ENCODE measurements around the gene TMPRSS3. TPM values are rescaled to one million over a fixed set of nuclear protein-coding genes. Genes with fewer than 3 reads are reported as not detected.
A peak's percentile ranks its signal among the peaks of the same experiment; 100 is the strongest.

The TMPRSS3 gene
- total and polyA plus RNA-seq, 2 of the 13 experiments (the other 11 are each of a cell fraction or from before 2014, with no cell fraction given) = 2.8 to 16.9 TPM

DNA sequence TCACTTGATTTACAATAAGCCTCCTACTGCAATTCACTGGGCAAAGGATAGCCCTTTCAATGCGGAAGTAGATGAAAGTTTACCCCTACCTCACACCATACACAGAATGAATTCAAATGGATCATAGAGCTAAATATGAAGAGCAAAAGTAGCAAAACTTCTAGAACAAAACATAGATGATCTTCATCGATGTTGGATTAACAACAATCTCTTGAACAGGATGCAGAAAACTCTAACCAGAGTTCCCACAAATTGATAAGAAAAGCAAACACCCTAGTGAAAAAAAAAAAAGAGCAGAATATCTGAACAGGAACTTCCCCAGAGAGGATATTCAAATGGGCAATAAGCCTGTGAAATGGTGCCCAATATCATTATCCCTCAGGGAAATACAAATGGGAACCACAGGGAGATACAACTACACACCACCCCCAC, 6.0 kb upstream of the TMPRSS3 start:
- peaks cover 38% of the 10 kb centered on the region for H3K4me1 ChIP-seq (ENCODE audit: insufficient read depth, low read length)
- no peaks in the 10 kb centered on the region for H3K79me2 ChIP-seq (ENCODE audit: insufficient read depth, low read length)
- ATAC-seq = no peak
- ChIA-PET POLR2A (interaction anchor here (2.0 kb wide), 1 partner anchor 12 kb away, joined by 5 read pairs; no protein-coding TSS in a partner anchor), CTCF (ENCODE audit: low intra/inter-chr PET ratio, low total read pairs) (no interaction called here)
- H3K9ac ChIP-seq (ENCODE audit: insufficient read depth, low read depth, low read length) = no peak overlapping the region
- no peak overlapping the region for H3K4me2 ChIP-seq (ENCODE audit: low read depth, low read length)
- in situ Hi-C loops (cut with HindIII; ENCODE audit: extremely low pct_ligation_motif_present, low pct_unique_long_range_greater_than_20kb) (no loop called here), intact Hi-C loops (cut with micrococcal nuclease; ENCODE audit: unreplicated experiment) (no loop called here)
- no peak for FAIRE-seq
- no peaks in the 10 kb centered on the region for H4K20me1 ChIP-seq (ENCODE audit: insufficient read depth, low read length)
- no TSS peak for BruUV-seq (replicated peaks)
- peak; percentile 53; the same call in 1 of the 2 replicates for TF ChIP-seq ZNF10 (CRISPR knock-in tag; IDR thresholded peaks at IDR 0.05; ENCODE audit: borderline replicate concordance, low read depth)
- no peak for TF ChIP-seq ZNF878 (CRISPR knock-in tag; IDR thresholded peaks at IDR 0.05)
- H3K27ac ChIP-seq (ENCODE audit: extremely low read length, insufficient read depth, low read length) = no peak overlapping the region
- H3K36me3 ChIP-seq (replicated peaks in 1 of 2; ENCODE audit: control insufficient read depth in 1 of 2, insufficient read depth in 2 of 2, low read length in 2 of 2) = no peaks in the 10 kb centered on the region
- no peak overlapping the region for H2AFZ ChIP-seq (ENCODE audit: low read length)
- peaks cover 0 to 2% of the 10 kb centered on the region in 2 experiments; a peak in 2 of 5 replicates for H3K27me3 ChIP-seq (ENCODE audit: control insufficient read depth in 1 of 2, insufficient read depth in 2 of 2, low read length in 2 of 2)
- peaks cover 9% of the 10 kb centered on the region for H3K9me3 ChIP-seq (ENCODE audit: low read length)
- no peak overlapping the region for H3K4me3 ChIP-seq (replicated peaks in 1 of 3; ENCODE audit: insufficient read depth in 1 of 3, low read depth in 2 of 3, low read length in 3 of 3)
- no peak for DNase-seq (ENCODE audit: low spot score)
- 50% methylated on average over 2 of the region's 2 CpGs for WGBS (ENCODE audit: low lambda C conversion rate)

DNA sequence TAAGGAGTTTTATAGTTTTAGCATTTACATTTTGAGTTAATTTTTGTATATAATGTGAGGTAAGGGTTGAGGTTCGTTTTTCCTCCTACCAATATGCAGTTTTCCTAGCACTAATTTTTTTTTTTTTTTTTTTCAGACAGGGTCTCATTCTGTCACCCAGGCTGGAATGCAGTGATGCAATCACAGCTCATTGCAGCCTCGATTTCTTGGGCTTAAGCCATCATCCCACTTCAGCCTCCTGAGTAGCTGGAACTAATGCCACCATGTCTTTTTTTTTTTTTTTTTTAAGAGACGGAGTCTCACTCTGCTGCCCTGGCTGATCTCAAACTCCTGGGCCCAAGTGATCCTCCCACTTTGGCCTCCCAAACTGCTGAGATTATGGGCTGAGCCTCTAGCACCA, 5.3 kb upstream of the TMPRSS3 start:
- no peak overlapping the region for H3K27ac ChIP-seq (ENCODE audit: extremely low read length, insufficient read depth, low read length)
- intact Hi-C loops (cut with micrococcal nuclease; ENCODE audit: unreplicated experiment) = no loop called here
- 28% methylated on average over 3 of the region's 3 CpGs for WGBS (ENCODE audit: low lambda C conversion rate)
- H3K9ac ChIP-seq (ENCODE audit: insufficient read depth, low read depth, low read length) = no peak overlapping the region
- ChIA-PET CTCF (ENCODE audit: low intra/inter-chr PET ratio, low total read pairs) (no interaction called here), POLR2A (interaction anchor here (2.0 kb wide), 1 partner anchor 12 kb away, joined by 5 read pairs; no protein-coding TSS in a partner anchor)
- no peak overlapping the region for H3K4me3 ChIP-seq (replicated peaks in 1 of 3; ENCODE audit: insufficient read depth in 1 of 3, low read depth in 2 of 3, low read length in 3 of 3)
- H3K79me2 ChIP-seq (ENCODE audit: insufficient read depth, low read length) = no peaks in the 10 kb centered on the region
- in situ Hi-C loops (cut with HindIII; ENCODE audit: extremely low pct_ligation_motif_present, low pct_unique_long_range_greater_than_20kb) = no loop called here
- ATAC-seq (no peak), DNase-seq (ENCODE audit: low spot score) (no peak), FAIRE-seq (no peak)
- peaks cover 0 to 2% of the 10 kb centered on the region in 2 experiments; a peak in 2 of 5 replicates for H3K27me3 ChIP-seq (ENCODE audit: control insufficient read depth in 1 of 2, insufficient read depth in 2 of 2, low read length in 2 of 2)
- H3K9me3 ChIP-seq (ENCODE audit: low read length) = peaks cover 9% of the 10 kb centered on the region
- H2AFZ ChIP-seq (ENCODE audit: low read length) = no peak overlapping the region
- no peak overlapping the region for H3K4me2 ChIP-seq (ENCODE audit: low read depth, low read length)
- BruUV-seq (replicated peaks) = no TSS peak
- H4K20me1 ChIP-seq (ENCODE audit: insufficient read depth, low read length) = no peaks in the 10 kb centered on the region
- peaks cover 38% of the 10 kb centered on the region for H3K4me1 ChIP-seq (ENCODE audit: insufficient read depth, low read length)
- no peaks in the 10 kb centered on the region for H3K36me3 ChIP-seq (replicated peaks in 1 of 2; ENCODE audit: control insufficient read depth in 1 of 2, insufficient read depth in 2 of 2, low read length in 2 of 2)
- TF ChIP-seq CEBPB (IDR thresholded peaks at IDR 0.05; ENCODE audit: borderline replicate concordance, low read depth, low read length) (peak; percentile 8; the same call in 1 of the 2 replicates), ZNF251 (CRISPR knock-in tag; IDR thresholded peaks at IDR 0.05) (no peak), CHD4 (IDR thresholded peaks at IDR 0.05; ENCODE audit: borderline replicate concordance, low read length) (no peak)
- TF ChIP-seq, protein P1, sequence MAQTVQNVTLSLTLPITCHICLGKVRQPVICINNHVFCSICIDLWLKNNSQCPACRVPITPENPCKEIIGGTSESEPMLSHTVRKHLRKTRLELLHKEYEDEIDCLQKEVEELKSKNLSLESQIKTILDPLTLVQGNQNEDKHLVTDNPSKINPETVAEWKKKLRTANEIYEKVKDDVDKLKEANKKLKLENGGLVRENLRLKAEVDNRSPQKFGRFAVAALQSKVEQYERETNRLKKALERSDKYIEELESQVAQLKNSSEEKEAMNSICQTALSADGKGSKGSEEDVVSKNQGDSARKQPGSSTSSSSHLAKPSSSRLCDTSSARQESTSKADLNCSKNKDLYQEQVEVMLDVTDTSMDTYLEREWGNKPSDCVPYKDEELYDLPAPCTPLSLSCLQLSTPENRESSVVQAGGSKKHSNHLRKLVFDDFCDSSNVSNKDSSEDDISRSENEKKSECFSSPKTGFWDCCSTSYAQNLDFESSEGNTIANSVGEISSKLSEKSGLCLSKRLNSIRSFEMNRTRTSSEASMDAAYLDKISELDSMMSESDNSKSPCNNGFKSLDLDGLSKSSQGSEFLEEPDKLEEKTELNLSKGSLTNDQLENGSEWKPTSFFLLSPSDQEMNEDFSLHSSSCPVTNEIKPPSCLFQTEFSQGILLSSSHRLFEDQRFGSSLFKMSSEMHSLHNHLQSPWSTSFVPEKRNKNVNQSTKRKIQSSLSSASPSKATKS (CRISPR knock-in tag; IDR thresholded peaks at IDR 0.05) = no peak

Data from HepG2 (cell line).